Thoracic aorta (tissue), 2 donors: Measurements from ENCODE around the gene MMP28. TPM values are rescaled to one million over a fixed set of nuclear protein-coding genes. Genes with fewer than 3 reads are reported as not detected.

Source experiments
- ATAC-seq: fragments of 150-250 bp; one replicate; pipeline ENCODE4 v1.8.0; 2017; ENCODE audit warnings: low read depth; ENCODE audit not compliant: insufficient number of reproducible peaks, low FRiP score
- DNase-seq: peaks from one replicate; pipeline ENCODE4 v3.0.0-alpha.2; 2020; ENCODE audit warnings: low spot score
- H3K27ac ChIP-seq, 2 donors: fragments of 200-600 bp; sonication (generic); 1 replicate in 1 of 2; 2 replicates in 1 of 2; pipeline ENCODE4 v1.5.1; 2016; ENCODE audit warnings: mild to moderate bottlenecking in 2 of 2, moderate library complexity in 2 of 2
- H3K27me3 ChIP-seq: fragments of 200-600 bp; sonication (generic); replicated peaks from 2 replicates; pipeline ENCODE4 v1.6.0; 2016; ENCODE audit warnings: mild to moderate bottlenecking; ENCODE audit not compliant: insufficient read depth
- H3K36me3 ChIP-seq: fragments of 200-600 bp; sonication (generic); one replicate; pipeline ENCODE4 v1.5.1; 2016
- H3K4me1 ChIP-seq, 2 donors: fragments of 200-600 bp; sonication (generic); 1 replicate in 1 of 2; 2 replicates in 1 of 2; pipeline versions ENCODE4 v1.5.1 to v1.6.0; 2016; ENCODE audit warnings: low read depth in 2 of 2, mild to moderate bottlenecking in 1 of 2; ENCODE audit not compliant: control insufficient read depth in 1 of 2
- H3K4me3 ChIP-seq: fragments of 200-600 bp; sonication (generic); 2 replicates; pipeline ENCODE4 v1.5.1; 2016; ENCODE audit warnings: mild to moderate bottlenecking
- H3K9me3 ChIP-seq: fragments of 200-600 bp; sonication (generic); 2 replicates; pipeline ENCODE4 v1.5.1; 2016
- CTCF ChIP-seq: fragments of 200-600 bp; sonication (generic); IDR thresholded peaks from one replicate; pipeline ENCODE4 v1.5.1; 2019; ENCODE audit warnings: antibody characterized with exemption
- total RNA-seq, 2 donors: library from RNA; depleted of rRNA; stranded (reverse); fragments of >200 nt; gene quantifications; one replicate each; pipeline versions ENCODE4 v1.1.0 to v1.2.3, GENCODE V29; 2016

The MMP28 gene
- total RNA-seq, 2 donors from 2014 or later: 4.8 to 18.5 TPM

DNA sequence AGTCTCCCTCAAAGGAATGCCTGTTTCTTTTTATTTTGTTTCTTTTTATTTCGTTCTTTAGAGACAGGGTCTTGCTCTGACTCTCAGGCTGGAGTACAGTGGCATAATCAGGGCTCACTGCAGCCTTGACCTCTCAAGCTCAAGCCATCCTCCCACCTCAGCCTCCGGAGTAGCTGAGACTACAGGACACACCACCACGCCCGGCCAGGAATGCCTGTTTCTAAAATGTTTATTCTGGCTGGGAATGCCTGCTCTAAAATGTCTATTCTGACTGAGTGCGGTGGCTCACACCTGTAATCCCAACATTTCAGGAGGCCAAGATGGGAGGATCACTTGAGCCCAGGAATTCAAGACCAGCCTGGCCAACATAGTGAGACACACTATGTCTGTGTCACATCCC lies 2.5 kb upstream of the MMP28 start:
- no peak overlapping the region for H3K27ac ChIP-seq
- peaks cover 18 to 46% of the 10 kb centered on the region in 2 donors for H3K4me1 ChIP-seq

GRCh38 chr17:35797370-35797769 lies 1.9 kb upstream of the MMP28 start:
- H3K9me3 ChIP-seq: no peaks in the 10 kb centered on the region
- no peak overlapping the region for H3K4me3 ChIP-seq
- no peaks in the 10 kb centered on the region for H3K27me3 ChIP-seq
- H3K4me1 ChIP-seq: peaks cover 18 to 51% of the 10 kb centered on the region in 2 donors
- H3K27ac ChIP-seq: no peak overlapping the region
- TF ChIP-seq CTCF: no peak
- H3K36me3 ChIP-seq: no peaks in the 10 kb centered on the region
- DNase-seq (no peak), ATAC-seq (no peak)

More for the DNA sequence above, 2.5 kb upstream of the MMP28 start:
- Histone ChIP-seq H3K36me3 (no peaks in the 10 kb centered on the region), H3K27me3 (no peaks in the 10 kb centered on the region), H3K4me3 (no peak overlapping the region), H3K9me3 (no peaks in the 10 kb centered on the region)
- DNase-seq: no peak
- no peak for ATAC-seq
- no peak for TF ChIP-seq CTCF

GRCh38 chr17:35796942-35797341 lies 1.5 kb upstream of the MMP28 start:
- no peak for DNase-seq
- Histone ChIP-seq H3K27me3 (no peaks in the 10 kb centered on the region), H3K9me3 (no peaks in the 10 kb centered on the region), H3K36me3 (no peaks in the 10 kb centered on the region), H3K27ac (no peak overlapping the region), H3K4me1 (peaks cover 18 to 51% of the 10 kb centered on the region in 2 donors), H3K4me3 (no peak overlapping the region)
- ATAC-seq: no peak
- TF ChIP-seq CTCF: no peak

GRCh38 chr17:35795871-35796265 lies 427 bp upstream of the MMP28 start:
- DNase-seq (no peak), ATAC-seq (no peak)
- TF ChIP-seq CTCF: no peak
- Histone ChIP-seq H3K9me3 (no peaks in the 10 kb centered on the region), H3K4me3 (peak overlapping the region; percentile 86), H3K27ac (no peak overlapping the region), H3K4me1 (peaks cover 12 to 40% of the 10 kb centered on the region in 2 donors), H3K27me3 (no peaks in the 10 kb centered on the region), H3K36me3 (no peaks in the 10 kb centered on the region)

- ATAC-seq: no peak
Observed at GRCh38 chr17:35793257-35793656, 2.2 kb downstream of the MMP28 start.

More at GRCh38 chr17:35793257-35793656, 2.2 kb downstream of the MMP28 start:
- Histone ChIP-seq H3K27ac (no peak overlapping the region), H3K4me3 (no peak overlapping the region), H3K36me3 (no peaks in the 10 kb centered on the region), H3K9me3 (no peaks in the 10 kb centered on the region), H3K4me1 (peaks cover 4 to 38% of the 10 kb centered on the region in 2 donors), H3K27me3 (no peaks in the 10 kb centered on the region)
- DNase-seq: no peak
- TF ChIP-seq CTCF: no peak
